Measurements from ENCODE around the gene CC2D2A.

- TF ChIP-seq, protein P1, sequence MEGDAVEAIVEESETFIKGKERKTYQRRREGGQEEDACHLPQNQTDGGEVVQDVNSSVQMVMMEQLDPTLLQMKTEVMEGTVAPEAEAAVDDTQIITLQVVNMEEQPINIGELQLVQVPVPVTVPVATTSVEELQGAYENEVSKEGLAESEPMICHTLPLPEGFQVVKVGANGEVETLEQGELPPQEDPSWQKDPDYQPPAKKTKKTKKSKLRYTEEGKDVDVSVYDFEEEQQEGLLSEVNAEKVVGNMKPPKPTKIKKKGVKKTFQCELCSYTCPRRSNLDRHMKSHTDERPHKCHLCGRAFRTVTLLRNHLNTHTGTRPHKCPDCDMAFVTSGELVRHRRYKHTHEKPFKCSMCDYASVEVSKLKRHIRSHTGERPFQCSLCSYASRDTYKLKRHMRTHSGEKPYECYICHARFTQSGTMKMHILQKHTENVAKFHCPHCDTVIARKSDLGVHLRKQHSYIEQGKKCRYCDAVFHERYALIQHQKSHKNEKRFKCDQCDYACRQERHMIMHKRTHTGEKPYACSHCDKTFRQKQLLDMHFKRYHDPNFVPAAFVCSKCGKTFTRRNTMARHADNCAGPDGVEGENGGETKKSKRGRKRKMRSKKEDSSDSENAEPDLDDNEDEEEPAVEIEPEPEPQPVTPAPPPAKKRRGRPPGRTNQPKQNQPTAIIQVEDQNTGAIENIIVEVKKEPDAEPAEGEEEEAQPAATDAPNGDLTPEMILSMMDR (IDR thresholded peaks at IDR 0.05; ENCODE audit: insufficient read depth, low read length, poor library complexity, severe bottlenecking) = no peak
- no peak for TF ChIP-seq EZH2phosphoT487 (conservative IDR thresholded peaks at IDR 0.05; ENCODE audit: low read length)
Observed at GRCh38 chr4:15455290-15455689, 14.4 kb upstream of the CC2D2A start.
